ENCODE results near the gene GRK5.
A peak's percentile ranks its signal among the peaks of the same experiment; 100 is the strongest.
"Not testable (repeated sequence)": the region's sequence is repeated elsewhere in the genome, so short reads cannot be mapped to it uniquely, and the experiment has no call there.

Gene GRK5

DNA sequence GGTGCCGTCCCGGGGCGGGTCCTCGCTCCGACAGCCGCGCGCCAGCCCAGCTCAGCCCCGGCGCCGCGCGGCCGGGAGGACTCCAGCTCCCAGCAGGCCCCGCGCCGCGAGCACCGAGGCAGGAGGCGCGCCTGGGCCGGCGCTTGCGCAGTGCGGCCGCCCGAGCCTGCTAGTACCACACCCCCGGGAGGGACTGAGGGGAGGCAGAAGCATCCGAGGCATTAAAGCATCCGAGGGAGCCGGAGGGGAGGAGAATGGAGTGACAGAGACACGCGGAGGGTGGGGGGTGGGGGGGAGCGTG is at the start of gene GRK5:
GRK5 (plus strand) TSS at position 206 of the 301 bp plus-strand sequence. CDS start 347 bp downstream, outside the sequence.
- Mint-ChIP-seq H3K27me3 (no peaks in the 10 kb centered on the region), H3K27ac (peak within 1 kb of the TSS; percentile 96), H3K4me3 (peak within 1 kb of the TSS; percentile 97), H3K4me1 (peaks cover 47% of the 10 kb centered on the region), H3K36me3 (ENCODE audit: low read depth) (no peaks in the 10 kb centered on the region), H3K9me3 (no peaks in the 10 kb centered on the region)
- DNase-seq (peak; percentile 94), ATAC-seq (peak; percentile 84)

DNA sequence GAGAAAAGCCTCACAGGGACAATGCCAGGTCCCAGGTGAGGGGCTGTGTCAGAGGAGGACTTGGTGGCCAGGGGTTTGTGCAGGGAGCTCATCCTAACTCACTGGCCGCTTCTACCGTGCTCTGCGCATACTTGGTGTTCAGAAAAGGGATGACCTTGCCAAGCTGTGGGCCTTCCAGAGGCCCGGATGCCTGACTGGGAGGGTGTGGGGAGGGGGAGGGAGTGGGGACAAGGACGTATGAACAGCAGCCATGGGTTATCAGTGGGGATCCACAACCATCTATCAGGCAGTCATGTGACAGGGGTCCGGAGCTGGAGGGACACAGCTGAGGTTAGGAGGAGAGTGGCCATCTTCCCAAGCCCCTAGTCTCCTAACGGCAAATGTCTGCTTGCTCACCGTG is 48.0 kb upstream of the GRK5 start:
- no peak overlapping the region for H3K4me3 Mint-ChIP-seq
- no peaks in the 10 kb centered on the region for H3K27me3 Mint-ChIP-seq
- H3K36me3 Mint-ChIP-seq (ENCODE audit: low read depth), result peaks cover 58% of the 10 kb centered on the region
- H3K9me3 Mint-ChIP-seq, result no peaks in the 10 kb centered on the region
- no peak for ATAC-seq
- H3K4me1 Mint-ChIP-seq, result peaks cover 21% of the 10 kb centered on the region
- no peak overlapping the region for H3K27ac Mint-ChIP-seq
- no peak for DNase-seq

GRCh38 chr10:119161680-119162451 is 45.5 kb upstream of the GRK5 start:
- Mint-ChIP-seq H3K27me3 (no peaks in the 10 kb centered on the region), H3K36me3 (ENCODE audit: low read depth) (peaks cover 42% of the 10 kb centered on the region), H3K4me3 (no peak overlapping the region), H3K27ac (peak overlapping the region; percentile 57), H3K9me3 (no peaks in the 10 kb centered on the region), H3K4me1 (peaks cover 36% of the 10 kb centered on the region)
- ATAC-seq (no peak), DNase-seq (no peak)

- DNase-seq (no peak), ATAC-seq (no peak)
- peaks cover 40% of the 10 kb centered on the region for H3K4me1 Mint-ChIP-seq
- peaks cover 47% of the 10 kb centered on the region for H3K36me3 Mint-ChIP-seq (ENCODE audit: low read depth)
- H3K27ac Mint-ChIP-seq, result peak overlapping the region; percentile 57
- H3K27me3 Mint-ChIP-seq, result no peaks in the 10 kb centered on the region
- H3K4me3 Mint-ChIP-seq, result no peak overlapping the region
- no peaks in the 10 kb centered on the region for H3K9me3 Mint-ChIP-seq
Observed at GRCh38 chr10:119162452-119163092, 44.8 kb upstream of the GRK5 start.

- peak; percentile 83 for DNase-seq
- peaks cover 58% of the 10 kb centered on the region for H3K36me3 Mint-ChIP-seq (ENCODE audit: low read depth)
- H3K27ac Mint-ChIP-seq, result peak within 1 kb of the TSS; percentile 72
- H3K9me3 Mint-ChIP-seq, result no peaks in the 10 kb centered on the region
- peaks cover 40% of the 10 kb centered on the region for H3K4me1 Mint-ChIP-seq
- no peaks in the 10 kb centered on the region for H3K27me3 Mint-ChIP-seq
- peak; percentile 93 for ATAC-seq
- peak within 1 kb of the TSS; percentile 85 for H3K4me3 Mint-ChIP-seq
Observed at GRCh38 chr10:119165171-119166117, 41.9 kb upstream of the GRK5 start, which contains the start of gene SFXN4. TSS of gene SFXN4 (minus strand) at chr10:119165714. CDS start at chr10:119165647, 67 bp downstream.

DNA sequence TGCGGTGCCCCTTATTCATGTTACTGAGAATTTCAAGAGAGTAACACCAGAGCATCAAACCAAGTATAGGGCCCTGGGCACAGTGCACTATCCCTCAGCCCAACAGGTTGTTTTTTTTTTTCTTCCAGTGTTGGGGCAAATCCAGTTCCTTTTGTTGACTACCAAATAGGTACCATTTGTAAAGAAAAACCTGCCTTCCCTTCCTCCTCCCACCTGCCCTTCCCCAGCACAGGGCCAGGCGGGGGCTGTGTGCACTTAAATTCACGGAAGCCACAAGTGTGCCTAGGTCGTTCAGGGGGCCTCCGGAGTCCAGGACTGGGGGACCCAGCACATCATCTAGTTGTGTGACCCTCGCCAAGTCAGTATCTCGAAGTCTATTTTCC is 41.3 kb upstream of the GRK5 start:
- peak overlapping the region; percentile 72 for H3K27ac Mint-ChIP-seq
- DNase-seq (no peak), ATAC-seq (peak; percentile 13)
- peak overlapping the region; percentile 85 for H3K4me3 Mint-ChIP-seq
- H3K4me1 Mint-ChIP-seq, result peaks cover 40% of the 10 kb centered on the region
- H3K27me3 Mint-ChIP-seq, result no peaks in the 10 kb centered on the region
- H3K36me3 Mint-ChIP-seq (ENCODE audit: low read depth), result peaks cover 52% of the 10 kb centered on the region
- H3K9me3 Mint-ChIP-seq, result no peaks in the 10 kb centered on the region

- Mint-ChIP-seq H3K9me3 (no peaks in the 10 kb centered on the region), H3K36me3 (ENCODE audit: low read depth) (peaks cover 53% of the 10 kb centered on the region), H3K27me3 (no peaks in the 10 kb centered on the region), H3K4me1 (peaks cover 40% of the 10 kb centered on the region), H3K4me3 (peak overlapping the region; percentile 85), H3K27ac (peak overlapping the region; percentile 72)
- no peak for DNase-seq
- ATAC-seq, result no peak
Observed at GRCh38 chr10:119166564-119166963, 40.8 kb upstream of the GRK5 start.

DNA sequence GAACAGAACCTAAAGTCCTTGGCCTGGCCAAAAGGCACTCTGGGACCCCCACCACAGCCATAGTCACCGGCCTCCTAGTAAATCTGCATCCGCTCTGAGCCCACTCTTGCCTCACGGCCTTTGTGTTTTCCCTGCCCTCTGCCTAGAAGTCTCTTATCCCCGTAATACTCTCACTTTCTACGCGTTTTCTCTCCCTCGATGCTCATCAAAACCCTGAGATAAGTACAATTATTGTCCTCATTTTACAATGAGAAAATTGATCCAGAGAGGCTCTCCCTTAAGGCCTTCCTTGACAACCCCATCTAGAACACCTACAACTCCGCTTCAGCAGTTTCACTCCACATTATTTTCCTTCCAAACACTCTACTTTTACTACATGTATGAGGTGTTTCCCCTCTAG is 40.3 kb upstream of the GRK5 start:
- Mint-ChIP-seq H3K36me3 (ENCODE audit: low read depth) (peaks cover 52% of the 10 kb centered on the region), H3K27me3 (no peaks in the 10 kb centered on the region), H3K4me3 (peak overlapping the region; percentile 5), H3K4me1 (peaks cover 38% of the 10 kb centered on the region), H3K9me3 (no peaks in the 10 kb centered on the region), H3K27ac (peak overlapping the region; percentile 72)
- ATAC-seq, result no peak
- no peak for DNase-seq

DNA sequence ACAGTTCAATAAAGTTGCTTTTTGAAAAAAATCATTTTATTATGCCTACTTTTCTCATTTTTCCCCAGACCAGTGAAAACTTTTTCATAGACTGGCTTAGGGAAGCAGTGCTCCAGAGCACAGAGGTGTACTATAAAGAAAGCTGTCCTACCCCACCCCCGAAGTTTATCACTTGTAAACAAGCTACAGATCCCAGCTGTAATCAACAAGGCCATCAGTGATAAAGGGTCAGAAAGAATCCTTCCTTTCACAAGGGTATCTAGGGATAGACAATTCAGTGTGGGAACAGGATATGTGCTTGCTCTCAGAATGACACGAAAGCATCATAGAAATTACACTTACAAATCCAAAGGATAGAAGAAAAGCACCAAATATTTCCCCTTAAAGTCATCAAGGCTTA is 33.3 kb upstream of the GRK5 start:
- H3K4me3 Mint-ChIP-seq, result no peak overlapping the region
- DNase-seq (no peak), ATAC-seq (no peak)
- no peaks in the 10 kb centered on the region for H3K27me3 Mint-ChIP-seq
- H3K9me3 Mint-ChIP-seq, result no peaks in the 10 kb centered on the region
- peaks cover 54% of the 10 kb centered on the region for H3K36me3 Mint-ChIP-seq (ENCODE audit: low read depth)
- H3K4me1 Mint-ChIP-seq, result peaks cover 36% of the 10 kb centered on the region
- H3K27ac Mint-ChIP-seq, result no peak overlapping the region

GRCh38 chr10:119176166-119176565 is 31.2 kb upstream of the GRK5 start:
- Mint-ChIP-seq H3K27me3 (no peaks in the 10 kb centered on the region), H3K9me3 (no peaks in the 10 kb centered on the region), H3K4me1 (peaks cover 43% of the 10 kb centered on the region), H3K27ac (peak overlapping the region; percentile 69), H3K36me3 (ENCODE audit: low read depth) (peaks cover 43% of the 10 kb centered on the region), H3K4me3 (peak overlapping the region; percentile 99)
- ATAC-seq, result no peak
- no peak for DNase-seq

DNA sequence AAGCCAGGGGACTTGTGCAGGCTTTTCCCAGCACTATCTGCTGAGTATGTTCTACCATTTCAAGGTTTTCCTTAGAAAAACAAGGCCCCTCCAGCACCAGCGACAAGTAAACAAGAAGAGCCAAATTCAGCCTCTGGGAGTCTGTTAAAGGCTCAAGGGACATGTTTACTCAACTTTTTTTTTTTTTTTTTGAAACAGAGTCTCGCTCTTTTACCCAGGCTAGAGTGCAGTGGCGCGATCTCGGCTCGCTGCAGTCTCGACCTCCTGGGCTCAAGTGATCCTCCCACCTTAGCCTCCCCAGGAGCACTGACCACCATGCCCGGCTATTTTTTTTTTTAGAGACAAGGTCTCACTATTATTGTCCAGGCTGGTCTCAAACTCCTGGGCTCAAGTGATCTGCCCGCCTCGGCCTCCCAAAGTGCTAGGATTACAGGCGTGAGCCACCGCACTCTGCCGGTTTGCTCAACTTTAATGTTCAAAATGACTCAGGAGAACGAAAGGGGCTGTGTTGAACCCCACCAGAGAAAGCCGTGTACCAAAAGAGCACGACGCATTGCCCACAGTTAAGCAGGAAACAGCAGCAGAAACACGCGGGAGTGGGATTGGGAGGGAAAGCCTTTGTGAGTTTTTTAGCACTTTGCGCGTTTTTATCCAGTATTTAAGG is 29.5 kb upstream of the GRK5 start:
- Mint-ChIP-seq H3K27ac (peak overlapping the region; percentile 100), H3K4me3 (peak overlapping the region; percentile 99), H3K27me3 (no peaks in the 10 kb centered on the region), H3K4me1 (peaks cover 43% of the 10 kb centered on the region), H3K9me3 (no peaks in the 10 kb centered on the region), H3K36me3 (ENCODE audit: low read depth) (peaks cover 29% of the 10 kb centered on the region)
- DNase-seq (peak; percentile 41), ATAC-seq (peak; percentile 50)

- DNase-seq (peak; percentile 97), ATAC-seq (peak; percentile 91)
- Mint-ChIP-seq H3K27ac (peak within 1 kb of the TSS; percentile 100), H3K4me1 (peaks cover 44% of the 10 kb centered on the region), H3K9me3 (no peaks in the 10 kb centered on the region), H3K27me3 (no peaks in the 10 kb centered on the region), H3K4me3 (peak within 1 kb of the TSS; percentile 99), H3K36me3 (ENCODE audit: low read depth) (peaks cover 25% of the 10 kb centered on the region)
Observed at GRCh38 chr10:119178372-119179119, 28.8 kb upstream of the GRK5 start, which contains the start of gene PRDX3. TSS of gene PRDX3 (minus strand) at chr10:119178812. CDS start at chr10:119178790, 22 bp downstream.

- not testable (repeated sequence) for H3K9me3 Mint-ChIP-seq, DNase-seq, H3K27ac Mint-ChIP-seq, ATAC-seq, H3K4me3 Mint-ChIP-seq, H3K27me3 Mint-ChIP-seq
- Mint-ChIP-seq H3K36me3 (ENCODE audit: low read depth) (peaks cover 17% of the 10 kb centered on the region), H3K4me1 (peaks cover 44% of the 10 kb centered on the region)
Observed at GRCh38 chr10:119180850-119181400, 26.4 kb upstream of the GRK5 start.
